ENCODE data around the gene CDK5RAP3. TPM values are rescaled to one million over a fixed set of nuclear protein-coding genes. Genes with fewer than 3 reads are reported as not detected.

The CDK5RAP3 gene
- total and polyA plus RNA-seq, 2 of the 13 experiments (the other 11 are each of a cell fraction or from before 2014, with no cell fraction given), result 128 to 154 TPM

- TF ChIP-seq ZNF121 (CRISPR knock-in tag; IDR thresholded peaks at IDR 0.05) (no peak), ZNF441 (CRISPR knock-in tag; IDR thresholded peaks at IDR 0.05; ENCODE audit: borderline replicate concordance) (peak; percentile 87; the same call in 1 of the 2 replicates), ZNF563 (CRISPR knock-in tag; IDR thresholded peaks at IDR 0.05) (0 out of 2 replicates have a peak, but pooled peaks have one; percentile 54), ZNF343 (CRISPR knock-in tag; IDR thresholded peaks at IDR 0.05) (no peak), ZNF292 (CRISPR knock-in tag; IDR thresholded peaks at IDR 0.05; ENCODE audit: borderline replicate concordance, low read depth) (peak; percentile 57; the same call in 1 of the 2 replicates), ARNT (IDR thresholded peaks at IDR 0.05) (no peak), EZH2 (conservative IDR thresholded peaks at IDR 0.05; ENCODE audit: low read depth, low read length) (no peak), POLR2AphosphoS5 (IDR thresholded peaks at IDR 0.05; ENCODE audit: low read depth, low read length) (no peak), ZNF841 (CRISPR knock-in tag; IDR thresholded peaks at IDR 0.05; ENCODE audit: borderline replicate concordance) (no peak), ZNF674 (CRISPR knock-in tag; IDR thresholded peaks at IDR 0.05; ENCODE audit: low read depth) (no peak), ZNF362 (CRISPR knock-in tag; IDR thresholded peaks at IDR 0.05; ENCODE audit: borderline replicate concordance) (no peak), SIX4 (CRISPR knock-in tag; IDR thresholded peaks at IDR 0.05) (0 out of 2 replicates have a peak, but pooled peaks have one; percentile 34), ZFYVE20 (CRISPR knock-in tag; IDR thresholded peaks at IDR 0.05; ENCODE audit: borderline replicate concordance, low read depth) (no peak), ONECUT2 (CRISPR knock-in tag; IDR thresholded peaks at IDR 0.05) (no peak), E2F5 (CRISPR knock-in tag; conservative IDR thresholded peaks at IDR 0.05) (no peak), NFIC (IDR thresholded peaks at IDR 0.05; ENCODE audit: low read length) (peak; percentile 50; the same call in 1 of the 2 replicates), PATZ1 (CRISPR knock-in tag; IDR thresholded peaks at IDR 0.05) (no peak), MYNN (CRISPR knock-in tag; IDR thresholded peaks at IDR 0.05; ENCODE audit: low read depth) (no peak), IRX3 (CRISPR knock-in tag; IDR thresholded peaks at IDR 0.05; ENCODE audit: borderline replicate concordance, low read depth) (no peak), BHLHE40 (IDR thresholded peaks at IDR 0.05; ENCODE audit: low read length) (no peak), ZNF484 (CRISPR knock-in tag; IDR thresholded peaks at IDR 0.05; ENCODE audit: borderline replicate concordance, low read depth) (no peak), MED13 (CRISPR knock-in tag; IDR thresholded peaks at IDR 0.05) (no peak), SMAD3 (CRISPR knock-in tag; IDR thresholded peaks at IDR 0.05) (no peak)
These were observed 18.5 kb upstream of the CDK5RAP3 start (continued) for GRCh38 chr17:47952171-47953021.
